DOHH2 (cell line): ENCODE results near the gene PODXL.

Experiments used
- H3F3A ChIP-seq: fragments of 200-600 bp; sonication (generic), shearing (Covaris generic); 2 replicates; pipeline ENCODE4 v1.6.0; 2016; ENCODE audit warnings: antibody characterized with exemption, mild to moderate bottlenecking; ENCODE audit not compliant: control insufficient read depth, insufficient read depth
- H3K27ac ChIP-seq: fragments of 200-600 bp; sonication (generic); 2 replicates; pipeline ENCODE4 v1.5.1; 2014; ENCODE audit warnings: low read depth, mild to moderate bottlenecking, low read length, moderate library complexity
- H3K27me3 ChIP-seq: fragments of 200-600 bp; sonication (generic); 2 replicates; pipeline ENCODE4 v1.6.1; 2014; ENCODE audit warnings: mild to moderate bottlenecking, low read length, mixed read lengths; ENCODE audit not compliant: control insufficient read depth
- H3K36me3 ChIP-seq: fragments of 200-600 bp; sonication (generic); 2 replicates; pipeline ENCODE4 v1.6.1; 2014; ENCODE audit warnings: mild to moderate bottlenecking, low read length, moderate library complexity, mixed read lengths; ENCODE audit not compliant: control insufficient read depth
- H3K4me1 ChIP-seq: fragments of 200-600 bp; sonication (generic); 2 replicates; pipeline ENCODE4 v1.6.1; 2014; ENCODE audit warnings: mild to moderate bottlenecking, low read length, mixed read lengths; ENCODE audit not compliant: control insufficient read depth
- H3K4me2 ChIP-seq: fragments of 200-600 bp; sonication (generic); 2 replicates; pipeline ENCODE4 v1.6.0; 2014; ENCODE audit warnings: mild to moderate bottlenecking, low read length, moderate library complexity
- H3K4me3 ChIP-seq: fragments of 200-600 bp; sonication (generic); 2 replicates; pipeline ENCODE4 v1.5.1; 2014; ENCODE audit warnings: mild to moderate bottlenecking, low read length, mixed read lengths
- H3K79me2 ChIP-seq: fragments of 200-600 bp; sonication (generic); 2 replicates; pipeline ENCODE4 v1.6.1; 2014; ENCODE audit warnings: mild to moderate bottlenecking, low read length, mixed read lengths; ENCODE audit not compliant: control insufficient read depth
- H3K9me2 ChIP-seq: fragments of 200-600 bp; sonication (generic); replicated peaks from 2 replicates; pipeline ENCODE4 v1.6.1; 2014; ENCODE audit warnings: mild to moderate bottlenecking, low read length, mixed read lengths; ENCODE audit not compliant: control insufficient read depth
- H3K9me3 ChIP-seq: fragments of 200-600 bp; sonication (generic); 2 replicates; pipeline ENCODE4 v1.6.1; 2014; ENCODE audit warnings: antibody characterized with exemption, low read length, mixed read lengths; ENCODE audit not compliant: control insufficient read depth, insufficient read depth
- H4K20me1 ChIP-seq: fragments of 200-600 bp; sonication (generic); 2 replicates; pipeline ENCODE4 v1.6.0; 2014; ENCODE audit warnings: low read depth, mild to moderate bottlenecking, antibody characterized with exemption, low read length, moderate library complexity; ENCODE audit not compliant: control insufficient read depth, insufficient read depth
- CTCF ChIP-seq: fragments of 200-600 bp; sonication (generic); IDR thresholded peaks from one replicate; pipeline ENCODE4 v1.5.1; 2014; ENCODE audit warnings: antibody characterized with exemption, mild to moderate bottlenecking, low read depth, low read length; ENCODE audit not compliant: poor library complexity, severe bottlenecking
- EZH2phosphoT487 ChIP-seq: fragments of 200-600 bp; sonication (generic); IDR thresholded peaks from 2 replicates; pipeline ENCODE4 v1.6.1; 2017; ENCODE audit warnings: borderline replicate concordance, mild to moderate bottlenecking, antibody characterized with exemption, low read length, moderate library complexity, mixed read lengths

PODXL gene

DNA sequence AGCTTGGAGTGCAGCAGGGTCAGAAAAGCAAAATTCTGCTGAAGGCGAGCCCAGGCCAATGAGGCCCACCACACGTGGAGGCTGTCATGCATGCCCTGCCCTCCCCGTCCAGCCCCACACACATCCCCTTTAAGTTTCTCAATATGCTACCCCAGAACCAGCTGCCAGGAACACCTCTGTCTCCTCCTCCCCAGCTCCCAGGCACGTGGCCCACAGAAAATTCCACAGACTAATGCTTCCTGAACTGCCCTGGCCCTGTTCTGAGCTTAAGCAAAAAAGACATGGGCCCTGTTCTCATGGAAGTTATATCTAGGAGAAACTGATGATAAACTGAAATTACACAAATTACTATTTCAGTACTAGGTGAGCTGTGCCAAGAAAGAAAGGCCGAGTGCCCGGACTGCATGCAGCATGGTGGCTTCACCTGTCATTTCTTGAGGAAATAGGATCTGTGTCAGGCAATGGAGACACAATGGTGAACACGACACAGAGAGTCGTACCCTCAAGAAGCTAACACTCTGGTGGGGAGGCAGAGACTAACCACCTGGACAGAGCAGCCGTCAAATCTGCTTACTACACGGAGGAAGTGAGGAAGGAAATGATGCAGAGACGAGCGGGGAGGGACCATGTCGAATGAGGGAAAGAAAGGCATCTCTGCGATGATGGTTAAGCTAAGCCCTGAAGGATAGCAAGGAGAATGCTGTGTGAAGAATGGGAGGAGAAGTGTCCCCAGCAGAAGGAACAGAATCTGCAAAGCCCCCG, 44.5 kb downstream of the PODXL start:
- no peak overlapping the region for H3K4me2 ChIP-seq
- no peaks in the 10 kb centered on the region for H3K36me3 ChIP-seq
- peaks cover 12% of the 10 kb centered on the region for H3K4me1 ChIP-seq
- H3K4me3 ChIP-seq, result no peak overlapping the region
- H3K9me3 ChIP-seq, result no peaks in the 10 kb centered on the region
- H3K9me2 ChIP-seq, result no peaks in the 10 kb centered on the region
- H3K27ac ChIP-seq, result no peak overlapping the region
- H4K20me1 ChIP-seq, result no peaks in the 10 kb centered on the region; the same call in 1 of the 2 replicates
- TF ChIP-seq EZH2phosphoT487 (no peak), CTCF (no peak)
- H3F3A ChIP-seq, result no peaks in the 10 kb centered on the region
- H3K27me3 ChIP-seq, result no peaks in the 10 kb centered on the region
- no peaks in the 10 kb centered on the region for H3K79me2 ChIP-seq

DNA sequence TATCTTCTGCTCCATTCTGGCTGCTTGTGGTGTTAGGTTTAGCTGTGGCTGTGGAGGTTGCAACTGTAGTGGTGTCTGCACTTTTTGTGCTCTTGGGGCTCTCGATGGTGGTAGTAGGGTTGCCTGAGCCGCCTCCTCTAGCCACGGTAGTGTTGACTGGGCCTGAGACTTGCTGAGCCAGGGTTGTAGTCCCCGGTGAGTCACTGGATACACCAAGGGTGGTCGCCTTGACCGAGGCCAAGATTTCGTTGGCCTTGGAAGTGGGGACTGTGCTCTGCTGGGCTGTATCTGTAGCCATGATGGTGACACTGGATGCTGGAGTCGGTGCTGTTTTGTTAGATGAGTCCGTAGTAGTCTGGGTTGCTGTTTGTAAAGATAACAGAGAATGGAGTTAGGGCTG, 45.4 kb downstream of the PODXL start:
- Histone ChIP-seq H3K4me2 (no peak overlapping the region), H3K79me2 (no peaks in the 10 kb centered on the region), H3K4me3 (no peak overlapping the region), H4K20me1 (no peaks in the 10 kb centered on the region; the same call in 1 of the 2 replicates), H3K27me3 (no peaks in the 10 kb centered on the region), H3F3A (no peaks in the 10 kb centered on the region), H3K27ac (no peak overlapping the region), H3K9me3 (no peaks in the 10 kb centered on the region), H3K4me1 (peaks cover 12% of the 10 kb centered on the region), H3K9me2 (no peaks in the 10 kb centered on the region), H3K36me3 (no peaks in the 10 kb centered on the region)
- no peak for TF ChIP-seq EZH2phosphoT487
- TF ChIP-seq CTCF, result no peak

DNA sequence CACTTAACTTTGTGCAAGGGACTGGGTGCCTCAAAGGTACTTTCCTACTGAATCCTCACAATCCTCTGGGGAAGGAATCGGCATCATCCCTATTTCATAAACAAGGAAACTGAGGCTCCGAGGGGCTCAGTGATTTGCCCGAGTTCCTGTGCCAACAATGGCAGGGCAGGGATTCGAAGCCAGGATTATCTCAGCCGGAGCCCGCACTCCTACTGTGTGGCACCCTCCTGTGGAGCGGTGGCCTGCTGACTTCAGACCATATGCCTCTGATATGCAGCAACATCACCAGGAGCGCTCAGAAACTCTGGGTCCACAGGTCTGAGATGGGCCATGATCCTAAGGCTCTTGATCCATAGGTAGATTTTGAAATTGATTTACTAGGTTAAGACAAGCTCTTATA, 46.6 kb downstream of the PODXL start:
- H3K79me2 ChIP-seq, result no peaks in the 10 kb centered on the region
- H3K36me3 ChIP-seq, result no peaks in the 10 kb centered on the region
- H3K27ac ChIP-seq, result no peak overlapping the region
- H3F3A ChIP-seq, result no peaks in the 10 kb centered on the region
- no peaks in the 10 kb centered on the region for H3K27me3 ChIP-seq
- no peak overlapping the region for H3K4me2 ChIP-seq
- no peak overlapping the region for H3K4me3 ChIP-seq
- no peaks in the 10 kb centered on the region for H3K9me3 ChIP-seq
- H3K9me2 ChIP-seq, result no peaks in the 10 kb centered on the region
- TF ChIP-seq CTCF, result no peak
- TF ChIP-seq EZH2phosphoT487, result no peak
- no peaks in the 10 kb centered on the region; the same call in 1 of the 2 replicates for H4K20me1 ChIP-seq
- H3K4me1 ChIP-seq, result peaks cover 12% of the 10 kb centered on the region
